GM12878 (cell line): ENCODE measurements around the gene PCBP1. TPM values are rescaled to one million over a fixed set of nuclear protein-coding genes. Genes with fewer than 3 reads are reported as not detected.
"Not testable (repeated sequence)": the region's sequence is repeated elsewhere in the genome, so short reads cannot be mapped to it uniquely, and the experiment has no call there.

Source experiments
- ATAC-seq: fragments of 200-7000 bp; cut with Tn5 transposase; 3 replicates; pipeline ENCODE4 v1.9.1; 2020; ENCODE audit warnings: mild to moderate bottlenecking, moderate library complexity
- BruUV-seq: library from RNA; stranded (reverse); fragments of 400-500 nt; replicated peaks from 2 replicates; lab custom pipeline; 2021; lab: Mats Ljungman, UMichigan
- CTCF ChIA-PET: fragments of 300-600 bp; sonication (Branson Sonifier 250); formaldehyde crosslinking; extraction: SDS; loops from one replicate; lab custom pipeline; 2021; ENCODE audit warnings: inconsistent platforms; lab: Yijun Ruan, JAX
- POLR2A ChIA-PET: fragments of 350-600 bp; formaldehyde crosslinking; extraction: SDS; loops from one replicate; lab custom pipeline; 2021; ENCODE audit warnings: inconsistent platforms; lab: Charles Lee
- RAD21 ChIA-PET: fragments of 300-600 bp; sonication (Branson Sonifier 250); formaldehyde crosslinking; loops from one replicate; lab custom pipeline; 2023; ENCODE audit warnings: antibody characterized with exemption; ENCODE audit not compliant: unreplicated experiment; lab: Charles Lee
- SMC1A ChIA-PET: fragments of 300-600 bp; sonication (Branson Sonifier 250); formaldehyde crosslinking; loops from one replicate; lab custom pipeline; 2023; ENCODE audit not compliant: unreplicated experiment, uncharacterized antibody; lab: Charles Lee
- DNase-seq: peaks from one replicate; pipeline ENCODE4 v3.0.0-alpha.2; 2011; ENCODE audit warnings: low read depth, low spot score
- FAIRE-seq: peaks from 3 replicates; lab custom pipeline; 2011; peaks lifted over from hg19 to GRCh38; lab: Jason Lieb, UNC
- H2AFZ ChIP-seq: 2 replicates; pipeline ENCODE4 v1.6.0; 2011; ENCODE audit warnings: low read depth, low read length, control low read depth; ENCODE audit not compliant: control insufficient read depth
- H3K27ac ChIP-seq: 2 replicates; pipeline ENCODE4 v1.5.1; 2011; ENCODE audit warnings: control low read depth; ENCODE audit not compliant: control insufficient read depth, insufficient read depth
- H3K27me3 ChIP-seq, 2 experiments: replicated peaks in 1 of 2; 2 replicates each; pipeline versions ENCODE4 v1.6.0 to v1.6.1; 2011; ENCODE audit warnings: low read length in 1 of 2; ENCODE audit not compliant: control insufficient read depth in 2 of 2, insufficient read depth in 2 of 2
- H3K36me3 ChIP-seq, 2 experiments: 2 replicates each; pipeline ENCODE4 v1.5.1; 2011; ENCODE audit warnings: low read length in 1 of 2; ENCODE audit not compliant: control insufficient read depth in 2 of 2, insufficient read depth in 2 of 2
- H3K4me1 ChIP-seq: 2 replicates; pipeline ENCODE4 v1.6.1; 2011; ENCODE audit warnings: mild to moderate bottlenecking, low read length, moderate library complexity, mixed read lengths; ENCODE audit not compliant: control insufficient read depth, insufficient read depth
- H3K4me2 ChIP-seq: 2 replicates; pipeline ENCODE4 v1.6.0; 2011; ENCODE audit warnings: control low read depth; ENCODE audit not compliant: control insufficient read depth, insufficient read depth
- H3K4me3 ChIP-seq: fragments of 200-600 bp; sonication (generic); 2 replicates; pipeline ENCODE4 v1.5.1; 2016
- H3K79me2 ChIP-seq: 2 replicates; pipeline ENCODE4 v1.6.0; 2011; ENCODE audit warnings: low read length; ENCODE audit not compliant: control insufficient read depth, insufficient read depth
- H3K9ac ChIP-seq: 2 replicates; pipeline ENCODE4 v1.8.0; 2011; ENCODE audit warnings: low read length, control low read depth, mixed read lengths; ENCODE audit not compliant: control insufficient read depth, insufficient read depth
- H3K9me3 ChIP-seq: replicated peaks from 3 replicates; pipeline ENCODE4 v1.5.1; 2011; ENCODE audit warnings: mild to moderate bottlenecking, low read length; ENCODE audit not compliant: control insufficient read depth, insufficient read depth
- H4K20me1 ChIP-seq: 2 replicates; pipeline ENCODE4 v1.6.0; 2011; ENCODE audit not compliant: control insufficient read depth, insufficient read depth
- WGBS: methylation state at CpG from one replicate; pipeline ENCODE4 v1.1.6; 2016; ENCODE audit warnings: low lambda C conversion rate; ENCODE audit not compliant: insufficient replicate concordance, insufficient coverage; ENCODE audit errors: missing lambda C conversion rate; 5-methylcytosine and 5-hydroxymethylcytosine counted together
- in situ Hi-C: fragments of 300-500 bp; cut with MboI; formaldehyde crosslinking; loops from 9 replicates; pipeline ENCODE4 v1.14.3; 2018; ENCODE audit warnings: mixed read lengths
- intact Hi-C: fragments of 100-400 bp; cut with micrococcal nuclease; formaldehyde crosslinking; loops from one replicate; pipeline ENCODE4 v1.14.2; 2022; ENCODE audit not compliant: unreplicated experiment
- polyA plus RNA-seq, 11 experiments: library from polyadenylated mRNA; depleted of rRNA in 4 of 11; unstranded in 6 of 11; stranded (reverse) in 5 of 11; fragments of >200 nt; fragmentation: Nextera tagmentation in 4 of 11; fragmentation: Illumina TruSeq in 1 of 11; extraction: Ambion mirVana in 4 of 11; extraction: Trizol in 1 of 11; gene quantifications; 1 replicate in 1 of 11; 2 replicates in 10 of 11; pipeline versions ENCODE4 v1.2.1 to v1.2.3, GENCODE V29; 2011 to 2016; ENCODE audit warnings: inconsistent platforms in 2 of 11, missing spikeins in 2 of 11, low read depth in 1 of 11
- total RNA-seq, 4 experiments: library from RNA; depleted of rRNA in 3 of 4; stranded (reverse); fragments of >200 nt in 3 of 4; fragmentation: Illumina TruSeq in 1 of 4; extraction: Trizol in 1 of 4; gene quantifications; 2 replicates each; pipeline versions ENCODE4 v1.2.1 to v1.2.3, GENCODE V29; 2013 to 2021
- TF ChIP-seq, protein P1 (sequence below): fragments of 450-650 bp; IDR thresholded peaks from 2 replicates; pipeline ENCODE4 v1.6.1; 2016; ENCODE audit warnings: mild to moderate bottlenecking
- TF ChIP-seq, protein P2 (sequence below): fragments of 150-350 bp; IDR thresholded peaks from 2 replicates; pipeline ENCODE4 v1.6.1; 2016; ENCODE audit warnings: low read depth, low read length

Gene PCBP1
- total and polyA plus RNA-seq, 10 of the 15 experiments (the other 5 are each of a cell fraction or from before 2014, with no cell fraction given), result 24.4 to 494 (median 130) TPM

DNA sequence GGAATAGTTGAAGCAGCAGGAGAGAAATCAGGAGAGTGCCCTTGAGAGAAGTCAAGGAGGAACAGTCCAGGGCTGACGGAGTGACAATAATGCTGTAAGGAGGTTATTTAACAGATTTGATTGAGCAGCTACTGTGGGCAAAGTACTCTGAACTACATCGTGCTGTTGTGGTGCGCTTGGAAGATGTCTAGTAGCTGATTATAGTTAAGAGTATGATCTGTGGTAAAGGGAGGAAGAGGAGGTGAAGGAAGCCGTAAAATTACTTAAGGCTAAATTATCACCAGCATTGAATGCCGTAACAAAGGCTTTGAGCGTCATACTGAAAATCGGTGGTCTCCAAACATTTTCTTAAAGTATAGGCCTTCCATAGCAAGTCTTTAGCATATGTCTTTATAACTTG is 4.5 kb downstream of the PCBP1 start:
- FAIRE-seq (no peak), ATAC-seq (no peak), DNase-seq (no peak)
- no peaks in the 10 kb centered on the region for H4K20me1 ChIP-seq
- no TSS peak for BruUV-seq
- H3K36me3 ChIP-seq, result peaks cover 3 to 15% of the 10 kb centered on the region in 2 experiments
- no peak overlapping the region for H3K4me2 ChIP-seq
- no peak overlapping the region for H3K4me3 ChIP-seq
- H3K27me3 ChIP-seq, result no peaks in the 10 kb centered on the region
- TF ChIP-seq, protein P1, sequence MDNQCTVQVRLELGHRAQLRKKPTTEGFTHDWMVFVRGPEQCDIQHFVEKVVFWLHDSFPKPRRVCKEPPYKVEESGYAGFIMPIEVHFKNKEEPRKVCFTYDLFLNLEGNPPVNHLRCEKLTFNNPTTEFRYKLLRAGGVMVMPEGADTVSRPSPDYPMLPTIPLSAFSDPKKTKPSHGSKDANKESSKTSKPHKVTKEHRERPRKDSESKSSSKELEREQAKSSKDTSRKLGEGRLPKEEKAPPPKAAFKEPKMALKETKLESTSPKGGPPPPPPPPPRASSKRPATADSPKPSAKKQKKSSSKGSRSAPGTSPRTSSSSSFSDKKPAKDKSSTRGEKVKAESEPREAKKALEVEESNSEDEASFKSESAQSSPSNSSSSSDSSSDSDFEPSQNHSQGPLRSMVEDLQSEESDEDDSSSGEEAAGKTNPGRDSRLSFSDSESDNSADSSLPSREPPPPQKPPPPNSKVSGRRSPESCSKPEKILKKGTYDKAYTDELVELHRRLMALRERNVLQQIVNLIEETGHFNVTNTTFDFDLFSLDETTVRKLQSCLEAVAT, result peak; percentile 75
- TF ChIP-seq, protein P2, sequence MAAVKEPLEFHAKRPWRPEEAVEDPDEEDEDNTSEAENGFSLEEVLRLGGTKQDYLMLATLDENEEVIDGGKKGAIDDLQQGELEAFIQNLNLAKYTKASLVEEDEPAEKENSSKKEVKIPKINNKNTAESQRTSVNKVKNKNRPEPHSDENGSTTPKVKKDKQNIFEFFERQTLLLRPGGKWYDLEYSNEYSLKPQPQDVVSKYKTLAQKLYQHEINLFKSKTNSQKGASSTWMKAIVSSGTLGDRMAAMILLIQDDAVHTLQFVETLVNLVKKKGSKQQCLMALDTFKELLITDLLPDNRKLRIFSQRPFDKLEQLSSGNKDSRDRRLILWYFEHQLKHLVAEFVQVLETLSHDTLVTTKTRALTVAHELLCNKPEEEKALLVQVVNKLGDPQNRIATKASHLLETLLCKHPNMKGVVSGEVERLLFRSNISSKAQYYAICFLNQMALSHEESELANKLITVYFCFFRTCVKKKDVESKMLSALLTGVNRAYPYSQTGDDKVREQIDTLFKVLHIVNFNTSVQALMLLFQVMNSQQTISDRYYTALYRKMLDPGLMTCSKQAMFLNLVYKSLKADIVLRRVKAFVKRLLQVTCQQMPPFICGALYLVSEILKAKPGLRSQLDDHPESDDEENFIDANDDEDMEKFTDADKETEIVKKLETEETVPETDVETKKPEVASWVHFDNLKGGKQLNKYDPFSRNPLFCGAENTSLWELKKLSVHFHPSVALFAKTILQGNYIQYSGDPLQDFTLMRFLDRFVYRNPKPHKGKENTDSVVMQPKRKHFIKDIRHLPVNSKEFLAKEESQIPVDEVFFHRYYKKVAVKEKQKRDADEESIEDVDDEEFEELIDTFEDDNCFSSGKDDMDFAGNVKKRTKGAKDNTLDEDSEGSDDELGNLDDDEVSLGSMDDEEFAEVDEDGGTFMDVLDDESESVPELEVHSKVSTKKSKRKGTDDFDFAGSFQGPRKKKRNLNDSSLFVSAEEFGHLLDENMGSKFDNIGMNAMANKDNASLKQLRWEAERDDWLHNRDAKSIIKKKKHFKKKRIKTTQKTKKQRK, result no peak
- WGBS, result 86% methylated on average over 7 of the region's 7 CpGs
- ChIA-PET SMC1A (interaction anchor here (1.0 to 6.5 kb wide), 10 partner anchors 9 to 48 kb away, joined by 3 to 80 read pairs (median 6); no protein-coding TSS in a partner anchor), RAD21 (interaction anchor here (1.0 to 5.8 kb wide), 9 partner anchors 9 to 178 kb away, joined by 3 to 36 read pairs (median 5); partner anchors contain the start of gene MXD1), CTCF (interaction anchor here (1.2 to 1.7 kb wide), 4 partner anchors 12 to 178 kb away, joined by 3 to 5 read pairs (median 4); no protein-coding TSS in a partner anchor), POLR2A (interaction anchor here (0.5 to 13.4 kb wide), 6 partner anchors 15 to 53 kb away, joined by 3 to 187 read pairs (median 43); no protein-coding TSS in a partner anchor)
- H3K9ac ChIP-seq, result no peak overlapping the region
- peaks cover 22% of the 10 kb centered on the region for H3K4me1 ChIP-seq
- in situ Hi-C loops, result loop anchor here (5.0 kb wide), 1 partner anchor 45 kb away; no protein-coding TSS in a partner anchor
- H2AFZ ChIP-seq, result no peak overlapping the region
- no peak overlapping the region; the same call in 1 of the 2 replicates for H3K27ac ChIP-seq
- intact Hi-C loops, result no loop called here
- H3K79me2 ChIP-seq, result peaks cover 39% of the 10 kb centered on the region
- no peaks in the 10 kb centered on the region; the same call in none of the 3 replicates for H3K9me3 ChIP-seq

DNA sequence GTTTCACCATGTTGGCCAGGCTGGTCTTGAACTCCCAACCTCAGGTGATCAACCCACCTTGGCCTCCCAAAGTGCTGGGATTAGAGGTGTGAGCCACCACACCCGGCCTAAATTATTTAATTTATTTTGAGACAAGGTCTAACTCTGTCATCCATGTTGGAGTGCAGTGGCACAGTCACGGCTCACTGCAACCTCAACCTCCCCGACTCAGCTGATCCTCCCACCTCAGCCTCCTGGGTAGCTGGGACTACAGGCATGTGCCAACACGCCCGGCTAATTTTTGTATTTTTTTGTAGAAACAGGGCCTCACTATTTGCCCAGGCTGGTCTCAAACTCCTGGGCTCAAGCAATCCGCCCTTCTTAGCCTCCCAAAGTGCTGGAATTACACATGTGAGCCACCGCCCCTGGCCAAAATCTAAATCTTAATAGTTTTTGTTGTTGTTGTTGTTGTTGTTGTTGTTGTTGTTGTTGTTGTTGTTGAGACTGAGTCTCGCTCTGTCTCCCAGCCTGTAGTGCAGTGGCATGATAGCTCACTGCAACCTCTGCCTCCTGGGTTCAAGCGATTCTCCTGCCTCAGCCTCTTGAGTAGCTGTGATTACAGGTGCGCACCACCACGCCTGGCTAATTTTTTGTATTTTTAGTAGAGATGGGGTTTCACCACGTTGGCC is 5.4 kb downstream of the PCBP1 start:
- ATAC-seq, DNase-seq, intact Hi-C loops, H3K9ac ChIP-seq, H3K27me3 ChIP-seq, H2AFZ ChIP-seq, H4K20me1 ChIP-seq, H3K4me3 ChIP-seq, FAIRE-seq, BruUV-seq, H3K4me2 ChIP-seq, H3K27ac ChIP-seq, H3K9me3 ChIP-seq: not testable (repeated sequence)
- SMC1A ChIA-PET, result interaction anchor here (1.0 to 6.5 kb wide), 7 partner anchors 8 to 47 kb away, joined by 3 to 80 read pairs (median 5); no protein-coding TSS in a partner anchor
- POLR2A ChIA-PET, result interaction anchor here (1.1 to 13.4 kb wide), 6 partner anchors 13 to 50 kb away, joined by 3 to 187 read pairs (median 46); no protein-coding TSS in a partner anchor
- H3K79me2 ChIP-seq, result peaks cover 36% of the 10 kb centered on the region
- CTCF ChIA-PET, result interaction anchor here (1.2 to 1.7 kb wide), 4 partner anchors 11 to 179 kb away, joined by 3 to 5 read pairs (median 4); no protein-coding TSS in a partner anchor
- 88% methylated on average over 12 of the region's 12 CpGs for WGBS
- H3K36me3 ChIP-seq, result peaks cover 3 to 15% of the 10 kb centered on the region in 2 experiments
- H3K4me1 ChIP-seq, result peaks cover 22% of the 10 kb centered on the region
- in situ Hi-C loops, result loop anchor here (5.0 kb wide), 1 partner anchor 45 kb away; no protein-coding TSS in a partner anchor
- RAD21 ChIA-PET, result interaction anchor here (1.0 to 5.8 kb wide), 7 partner anchors 10 to 178 kb away, joined by 3 to 36 read pairs (median 10); partner anchors contain the start of gene MXD1
